Tongue (tissue), 3 donors: ENCODE data around the gene KIF1B. TPM values are rescaled to one million over a fixed set of nuclear protein-coding genes. Genes with fewer than 3 reads are reported as not detected.

ENCODE experiments used
- DNase-seq: peaks from one replicate; pipeline ENCODE4 v3.0.0-alpha.2; 2015
- small RNA-seq: library from RNA; depleted of rRNA; stranded (forward); fragments of <200 nt; gene quantifications from one replicate; pipeline ENCODE3, GENCODE V24; 2014; ENCODE audit warnings: low replicate concordance
- total RNA-seq: library from RNA; depleted of rRNA; stranded (reverse); fragments of >200 nt; gene quantifications from one replicate; pipeline ENCODE4 v1.2.3, GENCODE V29; 2014

The KIF1B gene
- total RNA-seq, 1 donor from 2014 or later: 301 TPM

DNA sequence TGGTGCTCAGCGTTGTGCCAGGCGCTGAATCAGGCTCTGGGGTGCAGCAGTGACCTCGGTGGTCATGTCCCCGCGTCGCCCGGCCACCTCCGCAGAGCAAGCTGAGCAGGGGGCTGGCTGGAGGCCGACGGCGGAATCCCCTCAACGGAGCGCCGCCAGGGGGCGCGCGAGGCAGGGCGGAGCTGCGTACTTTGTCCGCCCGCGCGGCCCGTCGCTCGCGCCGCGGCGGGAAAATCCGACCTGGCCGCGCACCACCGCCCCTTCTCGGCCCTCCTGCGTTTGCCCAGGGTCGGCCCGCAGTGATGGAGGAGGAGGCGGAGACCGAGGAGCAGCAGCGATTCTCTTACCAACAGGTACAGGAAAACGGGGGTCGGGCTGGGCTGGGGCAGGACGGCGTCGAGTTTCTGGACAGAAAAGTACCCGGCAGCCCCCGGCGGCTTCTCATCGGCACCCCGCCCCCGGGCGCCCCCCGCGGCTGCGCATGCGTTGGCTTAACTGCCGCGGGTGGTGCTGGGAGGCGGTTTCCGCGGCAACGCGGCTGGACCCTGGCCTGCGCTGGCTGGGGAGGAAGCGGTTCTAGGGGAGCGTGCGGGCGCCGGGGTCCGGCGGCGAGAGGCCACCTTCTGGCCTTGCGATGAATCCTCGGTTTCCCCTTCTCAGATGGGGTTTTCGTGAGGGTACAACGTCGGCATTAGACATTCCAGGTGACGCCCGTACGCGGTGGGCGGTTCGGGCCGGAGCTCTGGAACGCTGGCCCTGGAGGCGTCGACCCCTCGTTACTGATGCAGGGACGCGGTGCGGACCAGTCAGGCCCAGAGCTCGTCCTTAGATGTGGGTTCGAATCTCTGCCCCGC, 220.1 kb downstream of the KIF1B start, which contains the start of gene CENPS:
TSS of gene CENPS (plus strand) at position 218 of the 854 bp plus-strand sequence. CDS start at position 303, 85 bp downstream.
- DNase-seq: peak; percentile 98

Small RNAs within 50 kb of the gene (small RNA-seq; reads per million reads assigned to genes)
- gene MIR1273D: not detected
- not detected for gene RNU6-37P
- not detected for gene RNU6-828P

Other genes starting within 250 kb of the KIF1B start
- 6.2 TPM for gene RBP7, start 213.3 kb upstream of the KIF1B start, total RNA-seq
- gene UBE4B, start 177.6 kb upstream of the KIF1B start, total RNA-seq: 32.2 TPM
- 63.9 TPM for gene PGD, start 188.5 kb downstream of the KIF1B start, total RNA-seq
- gene CENPS, start 219.9 kb downstream of the KIF1B start, total RNA-seq: 9.5 TPM
- gene CORT, start 239.5 kb downstream of the KIF1B start, total RNA-seq: 0.82 TPM